Neural progenitor cell (in vitro differentiated cells): ENCODE results near the gene MATN1. TPM values are rescaled to one million over a fixed set of nuclear protein-coding genes. Genes with fewer than 3 reads are reported as not detected.

Experiments
- DNase-seq: peaks from one replicate; pipeline ENCODE4 v3.0.0-alpha.2; 2016; ENCODE audit warnings: low spot score
- H2AFZ ChIP-seq: fragments of 200-600 bp; sonication (generic); replicated peaks from 2 replicates; pipeline ENCODE4 v1.6.1; 2016; ENCODE audit warnings: antibody characterized with exemption
- H3F3A ChIP-seq: fragments of 200-600 bp; sonication (generic); 2 replicates; pipeline ENCODE4 v1.6.1; 2016; ENCODE audit warnings: antibody characterized with exemption, low read depth
- H3K27ac ChIP-seq: fragments of 200-600 bp; sonication (generic); 2 replicates; pipeline ENCODE4 v1.5.1; 2016; ENCODE audit warnings: mild to moderate bottlenecking
- H3K27me3 ChIP-seq: fragments of 200-600 bp; sonication (generic); 2 replicates; pipeline ENCODE4 v1.6.1; 2016; ENCODE audit warnings: mild to moderate bottlenecking, moderate library complexity
- H3K36me3 ChIP-seq: fragments of 200-600 bp; sonication (generic); 2 replicates; pipeline ENCODE4 v1.5.1; 2016
- H3K4me1 ChIP-seq: fragments of 200-600 bp; sonication (generic); 2 replicates; pipeline ENCODE4 v1.6.1; 2016; ENCODE audit warnings: mixed run types
- H3K4me2 ChIP-seq: fragments of 200-600 bp; sonication (generic); 2 replicates; pipeline ENCODE4 v1.6.1; 2016
- H3K4me3 ChIP-seq: fragments of 200-600 bp; sonication (generic); 2 replicates; pipeline ENCODE4 v1.5.1; 2016
- H3K79me2 ChIP-seq: fragments of 200-600 bp; sonication (generic); 2 replicates; pipeline ENCODE4 v1.6.1; 2016; ENCODE audit warnings: low read depth
- H3K9ac ChIP-seq: fragments of 200-600 bp; sonication (generic); 2 replicates; pipeline ENCODE4 v1.6.1; 2016
- H3K9me3 ChIP-seq: fragments of 200-600 bp; sonication (generic); 2 replicates; pipeline ENCODE4 v1.5.1; 2016; ENCODE audit warnings: low read depth
- H4K20me1 ChIP-seq: fragments of 200-600 bp; sonication (generic); 2 replicates; pipeline ENCODE4 v1.6.1; 2016; ENCODE audit warnings: low read depth
- H3K27ac Mint-ChIP-seq: 3 replicates; pipeline ENCODE4 v1.8.0; 2021; ENCODE audit warnings: mixed read lengths
- H3K27me3 Mint-ChIP-seq: 2 replicates; pipeline ENCODE4 v1.8.0; 2022; ENCODE audit warnings: low read depth, mild to moderate bottlenecking, inconsistent platforms, moderate library complexity, mixed read lengths; ENCODE audit not compliant: insufficient read depth
- H3K36me3 Mint-ChIP-seq: 3 replicates; pipeline ENCODE4 v1.8.0; 2021; ENCODE audit warnings: mixed read lengths
- H3K4me1 Mint-ChIP-seq: 3 replicates; pipeline ENCODE4 v1.8.0; 2021; ENCODE audit warnings: mixed read lengths
- H3K4me3 Mint-ChIP-seq: 3 replicates; pipeline ENCODE4 v1.8.0; 2021; ENCODE audit warnings: mild to moderate bottlenecking, moderate library complexity, mixed read lengths
- H3K9me3 Mint-ChIP-seq: 3 replicates; pipeline ENCODE4 v1.8.0; 2020; ENCODE audit warnings: mixed read lengths
- EZH2 ChIP-seq: fragments of 200-600 bp; sonication (generic); IDR thresholded peaks from 2 replicates; pipeline ENCODE4 v1.6.1; 2017; ENCODE audit warnings: antibody characterized with exemption, mild to moderate bottlenecking, moderate library complexity
- EZH2phosphoT487 ChIP-seq: fragments of 200-600 bp; sonication (generic); IDR thresholded peaks from 2 replicates; pipeline ENCODE4 v1.6.1; 2017; ENCODE audit warnings: antibody characterized with exemption
- total RNA-seq: library from RNA; depleted of rRNA; stranded (reverse); fragments of >200 nt; gene quantifications from 2 replicates; pipeline ENCODE4 v1.2.3, GENCODE V29; 2015; ENCODE audit warnings: low replicate concordance
- TF ChIP-seq, protein P1 (sequence below): fragments of 200-600 bp; sonication (generic); IDR thresholded peaks from 2 replicates; pipeline ENCODE4 v1.5.1; 2017; ENCODE audit warnings: antibody characterized with exemption, mild to moderate bottlenecking

Gene MATN1
- total RNA-seq, 1 donor from 2014 or later: not detected

DNA sequence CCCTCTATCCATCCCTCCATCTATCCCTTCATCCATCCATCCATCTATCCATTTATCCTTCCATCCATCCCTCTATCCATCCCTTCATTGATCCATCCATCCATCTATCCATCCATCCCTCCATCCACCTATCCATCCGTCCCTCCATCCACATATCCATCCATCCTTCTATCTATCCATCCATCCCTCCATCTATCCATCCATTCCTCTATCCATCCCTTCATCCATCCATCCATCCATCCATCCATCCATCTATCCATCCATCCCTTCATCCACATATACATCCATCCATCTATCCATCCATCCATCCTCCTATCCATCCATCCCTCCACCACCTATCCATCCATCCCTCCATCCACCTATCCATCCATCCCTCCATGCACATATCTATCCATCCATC, 23.6 kb downstream of the MATN1 start:
- Histone ChIP-seq H3K27ac (no peak overlapping the region), H3K9me3 (no peaks in the 10 kb centered on the region), H3K27me3 (no peaks in the 10 kb centered on the region), H3K4me2 (no peak overlapping the region), H3K4me3 (no peak overlapping the region), H4K20me1 (no peaks in the 10 kb centered on the region), H3K36me3 (no peaks in the 10 kb centered on the region), H2AFZ (no peak overlapping the region), H3F3A (peaks cover 9% of the 10 kb centered on the region), H3K9ac (no peak overlapping the region), H3K4me1 (peaks cover 19% of the 10 kb centered on the region), H3K79me2 (no peaks in the 10 kb centered on the region)
- H3K4me3 Mint-ChIP-seq: no peak overlapping the region
- TF ChIP-seq EZH2phosphoT487: no peak
- no peak for TF ChIP-seq EZH2
- TF ChIP-seq, protein P1, sequence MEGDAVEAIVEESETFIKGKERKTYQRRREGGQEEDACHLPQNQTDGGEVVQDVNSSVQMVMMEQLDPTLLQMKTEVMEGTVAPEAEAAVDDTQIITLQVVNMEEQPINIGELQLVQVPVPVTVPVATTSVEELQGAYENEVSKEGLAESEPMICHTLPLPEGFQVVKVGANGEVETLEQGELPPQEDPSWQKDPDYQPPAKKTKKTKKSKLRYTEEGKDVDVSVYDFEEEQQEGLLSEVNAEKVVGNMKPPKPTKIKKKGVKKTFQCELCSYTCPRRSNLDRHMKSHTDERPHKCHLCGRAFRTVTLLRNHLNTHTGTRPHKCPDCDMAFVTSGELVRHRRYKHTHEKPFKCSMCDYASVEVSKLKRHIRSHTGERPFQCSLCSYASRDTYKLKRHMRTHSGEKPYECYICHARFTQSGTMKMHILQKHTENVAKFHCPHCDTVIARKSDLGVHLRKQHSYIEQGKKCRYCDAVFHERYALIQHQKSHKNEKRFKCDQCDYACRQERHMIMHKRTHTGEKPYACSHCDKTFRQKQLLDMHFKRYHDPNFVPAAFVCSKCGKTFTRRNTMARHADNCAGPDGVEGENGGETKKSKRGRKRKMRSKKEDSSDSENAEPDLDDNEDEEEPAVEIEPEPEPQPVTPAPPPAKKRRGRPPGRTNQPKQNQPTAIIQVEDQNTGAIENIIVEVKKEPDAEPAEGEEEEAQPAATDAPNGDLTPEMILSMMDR: no peak
- H3K4me1 Mint-ChIP-seq: peaks cover 8% of the 10 kb centered on the region
- peaks cover 2% of the 10 kb centered on the region for H3K9me3 Mint-ChIP-seq
- no peak overlapping the region for H3K27ac Mint-ChIP-seq
- DNase-seq: no peak
- peaks cover 4% of the 10 kb centered on the region for H3K27me3 Mint-ChIP-seq
- no peaks in the 10 kb centered on the region for H3K36me3 Mint-ChIP-seq

DNA sequence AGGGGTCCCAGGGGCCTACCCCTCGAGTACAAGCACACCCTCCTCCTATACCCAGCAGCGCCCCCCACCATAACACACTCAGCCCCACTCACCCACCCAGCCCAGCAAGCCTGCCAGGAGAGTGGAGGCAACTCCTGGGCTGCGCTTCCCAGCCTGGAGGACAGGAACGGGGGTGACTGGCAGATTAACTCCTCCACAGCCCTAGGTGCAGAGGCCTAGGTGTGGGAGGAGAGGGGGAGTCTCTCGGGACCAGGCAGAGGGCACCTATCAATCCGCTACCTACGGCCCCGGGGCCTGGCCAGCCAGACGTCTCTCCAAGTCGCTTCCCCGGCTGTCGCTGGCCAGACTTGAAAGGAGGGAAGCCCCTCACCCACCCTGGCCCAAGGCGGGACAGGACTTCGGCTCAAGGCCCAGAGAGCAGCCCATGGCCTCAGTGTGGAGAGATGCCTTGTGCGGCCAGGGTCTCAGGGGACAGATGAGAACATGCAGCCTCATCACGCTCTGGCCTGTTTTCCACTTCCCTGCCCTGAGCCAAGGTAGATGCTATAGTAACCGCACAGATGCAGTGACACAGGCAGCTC, 24.9 kb downstream of the MATN1 start:
- H3K36me3 Mint-ChIP-seq: no peaks in the 10 kb centered on the region
- no peak for DNase-seq
- no peak overlapping the region for H2AFZ ChIP-seq

DNA sequence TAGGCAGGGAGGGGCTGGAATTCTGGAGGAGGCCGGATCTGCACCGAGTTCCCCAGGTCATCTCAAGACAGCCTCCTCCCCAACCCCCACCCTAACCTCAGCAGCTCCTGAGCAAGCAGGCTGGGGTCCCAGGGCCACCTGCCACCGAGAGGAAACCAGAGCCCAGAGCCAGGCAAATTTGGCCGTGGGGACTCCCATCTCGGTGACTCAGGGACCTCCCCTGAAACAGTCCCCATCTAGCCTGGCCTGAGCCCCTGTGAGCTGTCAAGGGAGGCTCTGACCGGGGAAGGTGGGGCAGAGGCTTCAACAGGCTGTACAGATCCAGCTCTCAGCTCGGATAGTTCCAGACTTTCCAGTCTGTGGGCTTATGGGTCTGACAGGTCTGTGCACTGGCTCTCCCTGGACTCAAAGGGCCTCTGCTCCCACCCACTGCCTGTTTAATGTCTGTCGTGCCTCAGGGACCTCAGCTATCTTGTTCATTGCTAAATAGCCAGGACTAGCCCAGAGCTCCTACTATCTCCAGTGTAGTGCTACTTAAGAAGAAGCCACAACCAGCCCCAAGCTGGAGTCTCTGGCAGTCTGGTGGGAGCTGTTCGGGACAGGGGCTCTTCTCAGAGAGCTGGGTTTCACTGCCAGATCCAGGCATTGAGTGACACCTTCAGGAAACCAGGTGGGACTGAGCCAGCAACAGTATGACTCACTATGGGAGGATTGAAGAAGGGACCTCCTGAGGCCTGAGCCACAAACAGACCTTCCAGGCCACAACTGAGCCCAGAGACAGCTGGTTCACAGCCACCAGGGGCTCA, 25.6 kb downstream of the MATN1 start:
- Histone ChIP-seq H3K9ac (no peak overlapping the region), H3K4me1 (peaks cover 19% of the 10 kb centered on the region), H3K4me2 (peak overlapping the region; percentile 28), H4K20me1 (no peaks in the 10 kb centered on the region), H2AFZ (no peak overlapping the region), H3K4me3 (no peak overlapping the region), H3K27ac (no peak overlapping the region), H3F3A (peaks cover 9% of the 10 kb centered on the region), H3K27me3 (no peaks in the 10 kb centered on the region), H3K36me3 (no peaks in the 10 kb centered on the region), H3K79me2 (no peaks in the 10 kb centered on the region), H3K9me3 (no peaks in the 10 kb centered on the region)
- no peaks in the 10 kb centered on the region for H3K36me3 Mint-ChIP-seq
- peaks cover 4% of the 10 kb centered on the region for H3K27me3 Mint-ChIP-seq
- TF ChIP-seq, protein P1: peak; percentile 6
- TF ChIP-seq EZH2phosphoT487: no peak
- H3K4me1 Mint-ChIP-seq: peaks cover 11% of the 10 kb centered on the region
- DNase-seq: no peak
- H3K4me3 Mint-ChIP-seq: no peak overlapping the region
- peaks cover 2% of the 10 kb centered on the region for H3K9me3 Mint-ChIP-seq
- H3K27ac Mint-ChIP-seq: no peak overlapping the region

More for the DNA sequence above, 24.9 kb downstream of the MATN1 start:
- Histone ChIP-seq H3K9me3 (no peaks in the 10 kb centered on the region), H3K4me2 (no peak overlapping the region), H3F3A (peaks cover 9% of the 10 kb centered on the region), H3K36me3 (no peaks in the 10 kb centered on the region), H4K20me1 (no peaks in the 10 kb centered on the region), H3K4me3 (no peak overlapping the region), H3K9ac (no peak overlapping the region), H3K27ac (no peak overlapping the region), H3K4me1 (peaks cover 19% of the 10 kb centered on the region), H3K27me3 (no peaks in the 10 kb centered on the region), H3K79me2 (no peaks in the 10 kb centered on the region)
- peaks cover 2% of the 10 kb centered on the region for H3K9me3 Mint-ChIP-seq
- peaks cover 11% of the 10 kb centered on the region for H3K4me1 Mint-ChIP-seq
- H3K4me3 Mint-ChIP-seq: no peak overlapping the region
- TF ChIP-seq EZH2 (no peak), EZH2phosphoT487 (no peak)
- TF ChIP-seq, protein P1: no peak
- no peak overlapping the region for H3K27ac Mint-ChIP-seq
- peaks cover 4% of the 10 kb centered on the region for H3K27me3 Mint-ChIP-seq
